ENCODE data around the gene PCDHB15.
"Not testable (repeated sequence)": the region's sequence is repeated elsewhere in the genome, so short reads cannot be mapped to it uniquely, and the experiment has no call there.

The PCDHB15 gene

GRCh38 chr5:141245250-141245717, at the start of gene PCDHB15:
Gene PCDHB15 (plus strand): TSS chr5:141245395. CDS start chr5:141245579, 184 bp downstream.
- peak in 11 of 58 donors; percentile 0 to 21 (median 3) for DNase-seq

GRCh38 chr5:141196363-141196762, 48.8 kb upstream of the PCDHB15 start:
- no peak for DNase-seq

GRCh38 chr5:141199359-141200235, 45.6 kb upstream of the PCDHB15 start, which contains the start of gene PCDHB11:
Gene PCDHB11 (plus strand): TSS chr5:141199627. CDS start chr5:141199775, 148 bp downstream.
- no peak for DNase-seq

GRCh38 chr5:141201126-141201525, 44.1 kb upstream of the PCDHB15 start:
- DNase-seq: not testable (repeated sequence)

GRCh38 chr5:141201646-141202045, 43.5 kb upstream of the PCDHB15 start:
- DNase-seq: not testable (repeated sequence)

GRCh38 chr5:141208478-141208877, 36.7 kb upstream of the PCDHB15 start, which contains the start of gene PCDHB12:
Gene PCDHB12 (plus strand): TSS chr5:141208719. CDS start chr5:141208908, 189 bp downstream.
- no peak for DNase-seq

- DNase-seq: not testable (repeated sequence)
These were observed 34.9 kb upstream of the PCDHB15 start for GRCh38 chr5:141210281-141210680.

GRCh38 chr5:141210849-141211248, 34.3 kb upstream of the PCDHB15 start:
- not testable (repeated sequence) for DNase-seq

- peak in 7 of 58 donors; percentile 1 to 12 (median 10) for DNase-seq
These were observed 31.4 kb upstream of the PCDHB15 start, which contains the start of gene PCDHB13 for GRCh38 chr5:141213656-141214339. Gene PCDHB13 (plus strand): TSS chr5:141213919. CDS start chr5:141214124, 205 bp downstream.

GRCh38 chr5:141214583-141214982, 30.6 kb upstream of the PCDHB15 start:
- not testable (repeated sequence) for DNase-seq

- DNase-seq: not testable (repeated sequence)
These were observed 29.7 kb upstream of the PCDHB15 start for GRCh38 chr5:141215504-141215903.

- not testable (repeated sequence) for DNase-seq
These were observed 29.2 kb upstream of the PCDHB15 start for GRCh38 chr5:141216035-141216434.

- DNase-seq: peak in 1 of 58 donors; percentile 1
These were observed 21.9 kb upstream of the PCDHB15 start, which contains the start of gene PCDHB14 for GRCh38 chr5:141223112-141223783. Gene PCDHB14 (plus strand): TSS chr5:141223343. CDS start chr5:141223506, 163 bp downstream.

- not testable (repeated sequence) for DNase-seq
These were observed 20.4 kb upstream of the PCDHB15 start for GRCh38 chr5:141224844-141225243.

GRCh38 chr5:141225421-141225820, 19.8 kb upstream of the PCDHB15 start:
- DNase-seq: not testable (repeated sequence)

- DNase-seq: no peak
These were observed 11.0 kb upstream of the PCDHB15 start for GRCh38 chr5:141234109-141234667.

- DNase-seq: not testable (repeated sequence)
These were observed 9.3 kb upstream of the PCDHB15 start for GRCh38 chr5:141235922-141236321.

GRCh38 chr5:141236516-141237313, 8.5 kb upstream of the PCDHB15 start:
- no peak for DNase-seq

GRCh38 chr5:141241496-141241895, 3.7 kb upstream of the PCDHB15 start:
- no peak for DNase-seq

- DNase-seq: not testable (repeated sequence)
These were observed 1.8 kb downstream of the PCDHB15 start for GRCh38 chr5:141246971-141247370.
